ENCODE results near the gene ASCC1. TPM values are rescaled to one million over a fixed set of nuclear protein-coding genes. Genes with fewer than 3 reads are reported as not detected.
A peak's percentile ranks its signal among the peaks of the same experiment; 100 is the strongest.
"Not testable (repeated sequence)": the region's sequence is repeated elsewhere in the genome, so short reads cannot be mapped to it uniquely, and the experiment has no call there.

The ASCC1 gene
- total RNA-seq, 2 donors from 2014 or later, result 65.5 to 87.6 TPM

DNA sequence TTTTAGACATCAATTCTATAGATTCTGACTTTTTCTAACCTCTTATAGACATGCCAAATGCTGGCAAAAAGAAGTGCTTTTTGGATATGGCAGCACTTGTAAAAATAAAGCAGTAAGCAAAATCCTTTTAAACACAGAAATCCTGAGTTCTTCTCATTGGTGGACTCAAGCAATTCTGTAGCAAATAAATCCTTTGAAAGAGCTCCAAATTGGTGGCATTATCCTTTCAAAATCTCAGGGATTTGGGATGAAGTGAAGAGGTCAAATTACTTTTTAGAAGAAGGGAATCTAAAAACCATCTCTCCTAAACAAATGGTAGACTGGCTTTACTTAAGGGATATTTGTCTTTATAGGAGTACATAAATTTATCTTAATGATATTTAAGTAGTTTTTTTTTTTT lies 17.5 kb upstream of the ASCC1 start:
- DNase-seq (ENCODE audit: low spot score in 2 of 2) (no peak), ATAC-seq (no peak)
- Mint-ChIP-seq H3K36me3 (peaks cover 10 to 34% of the 10 kb centered on the region in 2 donors), H3K9me3 (no peaks in the 10 kb centered on the region), H3K27ac (no peak overlapping the region)

DNA sequence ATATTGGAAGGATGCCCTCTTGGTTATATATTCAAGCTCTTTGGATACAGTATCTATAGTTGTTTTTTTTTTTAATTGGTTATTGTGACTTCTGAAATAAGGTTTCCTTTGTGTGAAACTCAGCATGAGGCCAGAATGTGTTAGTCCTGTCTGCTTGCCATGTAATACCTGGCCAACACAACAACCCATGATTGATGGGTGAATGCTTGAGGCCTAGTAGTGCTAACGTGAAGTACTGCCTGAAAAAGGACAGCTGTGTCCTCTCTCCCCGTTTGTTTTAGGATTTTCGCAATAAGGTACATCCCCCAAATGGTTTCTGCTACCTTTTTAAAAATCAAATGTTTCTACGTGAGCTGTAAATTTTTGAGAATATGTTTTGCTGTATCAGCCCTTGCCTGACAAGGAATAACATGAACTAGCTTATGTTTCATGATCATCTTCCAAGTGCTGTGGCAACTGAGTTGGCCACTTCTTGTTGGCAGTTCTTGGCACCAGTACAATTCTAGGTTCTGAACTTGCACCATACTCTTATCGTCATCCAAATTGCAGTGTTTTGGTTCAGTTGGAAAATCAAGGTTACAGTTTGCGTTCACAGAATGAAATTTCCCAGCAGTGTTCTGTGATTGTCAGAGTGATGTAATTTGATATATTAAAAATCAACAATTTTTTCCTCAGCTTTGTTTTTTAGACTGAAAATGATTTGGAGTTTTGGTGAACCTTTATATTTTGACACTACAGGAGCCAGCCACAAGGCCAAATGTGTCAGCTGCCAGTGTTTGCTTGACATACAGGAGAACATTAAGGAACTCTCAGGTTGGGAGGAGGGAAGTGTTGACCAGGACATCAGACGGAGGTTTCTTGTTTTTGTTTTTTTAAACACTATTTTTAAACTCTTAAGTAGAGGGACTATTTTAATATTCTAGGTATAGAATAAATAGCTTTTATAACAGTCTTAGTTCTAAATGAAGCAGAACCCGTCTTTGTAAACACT lies 13.5 kb upstream of the ASCC1 start:
- DNase-seq (ENCODE audit: low spot score in 2 of 2), result no peak
- Mint-ChIP-seq H3K9me3 (no peaks in the 10 kb centered on the region), H3K27ac (peak overlapping the region; percentile 4 to 77), H3K36me3 (peaks cover 5 to 39% of the 10 kb centered on the region in 2 donors)
- no peak for ATAC-seq

DNA sequence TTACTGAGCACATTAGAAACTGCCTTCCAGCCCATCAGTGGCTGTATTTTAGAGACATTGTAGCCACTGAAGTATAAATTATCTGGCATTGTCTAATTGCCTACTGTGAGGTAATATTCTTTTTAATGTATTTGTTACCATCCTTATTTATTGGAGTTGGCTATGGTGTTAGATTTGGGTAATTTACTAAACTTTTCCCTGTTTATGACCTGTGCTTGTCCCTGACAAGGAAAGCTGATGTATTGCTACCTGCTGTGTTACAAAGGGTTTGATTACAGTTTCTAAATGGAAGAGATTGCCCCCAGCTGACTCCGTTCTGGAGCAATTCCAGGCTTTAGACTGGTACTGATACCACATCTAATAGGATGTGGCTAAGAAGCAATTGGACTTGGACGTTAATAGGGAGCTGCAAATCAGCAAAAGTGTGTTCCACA lies 12.3 kb upstream of the ASCC1 start:
- H3K27ac Mint-ChIP-seq, result peak overlapping the region in 1 of 2 donors; percentile 56
- ATAC-seq, result no peak

DNA sequence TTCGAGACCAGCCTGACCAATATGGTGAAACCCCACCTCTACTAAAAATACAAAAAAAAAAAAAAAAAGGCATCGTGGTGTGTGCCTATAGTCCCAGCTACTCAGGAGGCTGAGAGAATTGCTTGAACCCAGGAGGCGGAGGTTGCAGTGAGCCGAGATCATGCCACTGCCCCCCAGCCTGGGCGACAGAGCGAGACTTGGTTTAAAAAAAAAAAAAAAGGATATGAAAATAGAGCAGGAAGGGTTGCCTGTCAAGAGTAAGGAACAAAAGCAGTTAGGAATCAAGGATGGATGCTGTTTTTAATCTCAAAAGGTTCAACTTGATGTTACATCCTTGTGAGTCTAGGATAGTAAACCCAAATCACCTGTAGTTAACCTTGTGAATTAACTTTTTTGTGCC lies 11.8 kb upstream of the ASCC1 start:
- Mint-ChIP-seq H3K27ac (no peak overlapping the region), H3K36me3 (peaks cover under 1 to 42% of the 10 kb centered on the region in 2 donors), H3K9me3 (no peaks in the 10 kb centered on the region)
- ATAC-seq (no peak), DNase-seq (ENCODE audit: low spot score in 2 of 2) (no peak)

More for the DNA sequence above, 12.3 kb upstream of the ASCC1 start:
- H3K36me3 Mint-ChIP-seq, result peaks cover 5 to 48% of the 10 kb centered on the region in 2 donors
- no peak for DNase-seq (ENCODE audit: low spot score in 2 of 2)
- H3K9me3 Mint-ChIP-seq, result no peaks in the 10 kb centered on the region

DNA sequence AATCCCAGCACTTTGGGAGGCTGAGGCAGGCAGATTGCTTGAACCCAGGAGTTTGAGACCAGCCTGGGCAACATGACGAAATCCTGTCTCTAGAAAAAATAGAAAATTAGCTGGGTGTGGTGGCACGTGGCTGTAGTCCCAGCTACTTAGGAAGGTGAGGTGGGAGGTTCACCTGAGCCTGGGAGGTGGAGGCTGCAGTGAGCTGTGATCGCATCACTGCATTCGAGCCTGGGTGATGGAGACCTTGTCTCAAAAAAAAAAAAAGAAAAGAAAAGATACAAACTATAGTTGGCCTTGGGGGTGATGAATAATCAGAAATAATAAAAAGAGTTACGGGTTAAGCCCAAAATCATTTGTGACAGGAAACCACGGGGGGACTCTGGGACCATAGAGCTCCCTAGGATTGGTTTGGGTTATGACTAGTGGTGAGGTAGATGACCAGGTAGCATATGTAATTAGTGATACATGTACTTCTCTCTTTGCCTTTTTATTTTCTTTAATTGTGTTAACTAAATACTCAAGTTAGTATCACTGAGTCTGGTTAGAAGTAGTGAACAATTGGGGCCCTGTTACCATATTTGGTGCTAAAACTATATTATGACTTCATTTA lies 10.4 kb upstream of the ASCC1 start:
- H3K36me3 Mint-ChIP-seq, result peaks cover 0 to 42% of the 10 kb centered on the region in 2 donors
- ATAC-seq (no peak), DNase-seq (ENCODE audit: low spot score in 2 of 2) (no peak)
- no peaks in the 10 kb centered on the region for H3K9me3 Mint-ChIP-seq
- peak overlapping the region; percentile 59 to 90 for H3K27ac Mint-ChIP-seq

DNA sequence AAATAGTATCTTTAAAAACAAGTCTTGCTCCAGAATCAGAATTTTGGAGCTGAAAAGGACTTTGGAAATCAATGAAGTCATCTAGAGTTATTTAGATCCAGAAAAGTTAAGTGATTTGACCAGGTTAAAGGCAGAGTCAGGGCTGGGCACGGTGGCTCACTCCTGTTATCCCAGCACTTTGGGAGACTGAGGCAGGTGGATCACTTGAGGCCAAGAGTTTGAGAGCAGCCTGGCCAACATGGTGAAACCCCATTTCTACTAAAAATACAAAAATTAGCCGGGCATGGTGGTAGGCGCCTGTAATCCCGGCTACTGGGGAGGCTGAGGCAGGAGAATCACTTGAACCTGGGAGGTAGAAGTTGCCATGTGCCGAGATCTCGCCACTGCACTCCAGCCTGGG lies 8.1 kb upstream of the ASCC1 start:
- ATAC-seq, result not testable (repeated sequence)
- Mint-ChIP-seq H3K36me3 (peaks cover 0 to 25% of the 10 kb centered on the region in 2 donors), H3K27ac (peak overlapping the region; percentile 90 to 94)

DNA sequence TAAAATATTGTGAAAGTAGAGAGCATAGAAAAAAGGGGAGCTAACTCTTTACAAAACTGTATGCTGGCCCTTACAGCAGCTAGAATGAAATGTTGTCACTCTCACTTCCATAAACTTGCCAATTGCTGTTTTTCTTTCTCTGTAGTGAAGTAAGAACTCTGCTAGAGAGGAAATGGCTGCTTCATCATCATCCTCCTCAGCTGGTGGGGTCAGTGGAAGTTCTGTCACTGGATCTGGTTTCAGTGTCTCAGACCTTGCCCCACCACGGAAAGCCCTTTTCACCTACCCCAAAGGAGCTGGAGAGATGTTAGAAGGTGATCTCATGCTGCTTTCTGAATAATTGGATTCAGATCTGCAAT lies 7.6 kb upstream of the ASCC1 start:
- peak; percentile 52 to 92 for ATAC-seq
- DNase-seq (ENCODE audit: low spot score in 2 of 2), result no peak
- Mint-ChIP-seq H3K9me3 (no peaks in the 10 kb centered on the region), H3K36me3 (peaks cover 0 to 30% of the 10 kb centered on the region in 2 donors), H3K27ac (peak overlapping the region; percentile 90 to 94)

More for the DNA sequence above, 8.1 kb upstream of the ASCC1 start:
- H3K9me3 Mint-ChIP-seq; DNase-seq (ENCODE audit: low spot score in 2 of 2): not testable (repeated sequence)

DNA sequence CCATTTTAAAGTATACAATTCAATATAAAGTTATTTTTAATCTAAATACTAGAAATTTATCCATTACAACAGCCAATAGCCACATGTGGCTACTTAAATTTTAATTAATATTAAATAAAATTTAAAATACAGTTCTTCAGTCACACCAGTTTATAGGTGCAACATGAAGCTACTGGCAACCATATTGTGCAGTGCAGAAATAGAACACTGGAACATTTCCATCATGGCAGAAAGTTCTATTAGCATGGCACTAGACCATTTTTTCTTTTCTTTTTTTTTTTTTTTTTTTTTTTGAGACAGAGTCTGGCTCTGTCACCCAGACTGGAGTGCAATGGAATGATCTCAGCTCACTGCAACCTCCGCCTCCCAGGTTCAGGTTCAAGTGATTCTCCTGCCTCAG lies 5.2 kb upstream of the ASCC1 start:
- Mint-ChIP-seq H3K27ac (peak overlapping the region in 1 of 2 donors; percentile 50), H3K36me3 (peaks cover 6 to 34% of the 10 kb centered on the region in 2 donors), H3K9me3 (no peaks in the 10 kb centered on the region)
- no peak for ATAC-seq
- no peak for DNase-seq (ENCODE audit: low spot score in 2 of 2)

DNA sequence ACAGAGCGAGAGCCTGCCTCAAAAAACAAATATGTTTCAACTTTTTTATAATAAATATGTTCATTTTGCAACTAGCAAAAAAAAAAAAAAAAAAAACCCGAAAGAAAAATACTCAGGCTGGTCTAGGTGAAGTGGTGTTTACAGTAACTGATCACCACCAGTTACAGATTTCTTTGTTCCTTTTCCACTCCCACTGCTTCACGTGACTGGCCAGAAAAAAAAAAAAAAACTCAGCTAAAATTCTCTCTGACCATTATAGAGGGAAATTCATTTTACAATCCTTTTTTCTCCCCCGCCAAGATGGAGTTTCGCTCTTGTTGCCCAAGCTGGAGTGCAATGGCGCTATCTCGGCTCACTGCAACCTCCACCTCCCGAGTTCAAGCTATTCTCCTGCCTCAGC lies 4.6 kb upstream of the ASCC1 start:
- no peak for ATAC-seq
- Mint-ChIP-seq H3K9me3 (no peaks in the 10 kb centered on the region), H3K27ac (peak overlapping the region in 1 of 2 donors; percentile 30), H3K36me3 (peaks cover 11 to 37% of the 10 kb centered on the region in 2 donors)
- DNase-seq (ENCODE audit: low spot score in 2 of 2), result no peak

DNA sequence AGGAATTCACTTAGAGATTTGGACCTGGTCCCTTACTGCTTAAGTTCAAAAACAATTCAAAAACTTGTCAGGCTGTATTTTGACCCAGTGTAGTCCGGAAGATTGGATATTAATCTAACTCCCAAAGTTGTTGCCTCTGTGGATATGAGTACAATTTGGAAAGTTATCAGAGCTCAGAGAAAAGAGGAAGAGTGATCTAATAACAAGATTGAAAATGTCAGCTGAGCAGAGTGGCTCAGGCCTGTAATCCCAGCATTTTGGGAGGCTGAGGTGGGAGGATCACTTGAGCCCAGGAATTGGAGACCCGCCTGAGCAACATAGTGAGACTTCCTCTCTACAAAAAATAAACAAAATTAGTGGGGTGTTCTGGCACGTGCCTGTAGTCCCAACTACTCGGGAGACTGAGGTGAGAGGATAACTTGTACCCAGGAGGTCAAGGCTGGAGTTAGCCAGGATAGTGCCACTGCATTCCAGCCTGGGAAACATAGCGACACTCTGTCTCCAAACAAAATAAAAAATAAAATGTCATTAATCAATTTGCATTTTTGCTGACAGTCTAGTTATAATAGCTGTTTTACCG lies 3.2 kb upstream of the ASCC1 start:
- DNase-seq (ENCODE audit: low spot score in 2 of 2) (no peak), ATAC-seq (no peak)
- H3K36me3 Mint-ChIP-seq, result peaks cover 15 to 36% of the 10 kb centered on the region in 2 donors
- no peaks in the 10 kb centered on the region for H3K9me3 Mint-ChIP-seq
- H3K27ac Mint-ChIP-seq, result peak overlapping the region; percentile 97 to 99

DNA sequence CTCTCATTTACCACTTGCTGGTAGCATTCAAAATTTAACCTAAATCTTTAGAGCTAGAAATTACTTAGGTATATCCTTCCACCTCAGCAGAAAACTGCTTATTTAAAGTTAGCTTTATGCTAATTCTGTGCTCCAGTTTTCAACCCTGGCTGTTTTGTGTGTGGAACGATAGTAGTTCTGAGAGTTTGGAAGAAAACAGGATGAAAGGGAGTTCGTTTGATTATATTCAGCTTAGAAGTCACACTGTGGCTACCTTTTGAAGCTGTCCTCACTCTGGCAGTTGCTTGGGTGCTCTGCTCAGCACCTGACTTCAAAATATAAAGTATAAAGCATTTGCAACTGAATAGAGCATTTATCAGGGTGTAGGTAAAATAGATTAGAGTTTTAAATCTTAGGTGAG lies 2.6 kb upstream of the ASCC1 start:
- Mint-ChIP-seq H3K9me3 (no peaks in the 10 kb centered on the region), H3K27ac (peak overlapping the region; percentile 97 to 99), H3K36me3 (peaks cover 15 to 30% of the 10 kb centered on the region in 2 donors)
- no peak for DNase-seq (ENCODE audit: low spot score in 2 of 2)
- no peak for ATAC-seq

DNA sequence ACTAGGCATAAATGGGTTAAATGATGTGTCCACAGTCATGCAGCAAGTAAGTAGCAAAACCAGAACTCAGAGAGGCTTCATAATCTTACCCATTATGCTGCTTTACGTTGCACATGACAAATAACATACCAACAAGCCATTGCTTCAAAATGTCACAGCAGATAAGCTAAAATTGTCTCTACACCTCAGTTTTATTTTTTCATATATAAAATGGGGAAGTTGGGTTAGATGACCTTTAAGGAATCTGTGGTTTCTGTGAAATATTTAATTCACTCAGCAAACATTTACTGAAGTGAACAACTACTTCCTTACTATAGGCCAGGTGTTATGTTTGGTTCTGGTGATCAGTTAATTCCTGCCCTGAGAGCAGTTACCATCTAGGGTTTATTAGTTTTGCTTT lies 2.2 kb upstream of the ASCC1 start:
- Mint-ChIP-seq H3K36me3 (peaks cover 15 to 26% of the 10 kb centered on the region in 2 donors), H3K9me3 (no peaks in the 10 kb centered on the region), H3K27ac (peak overlapping the region; percentile 97 to 99)
- DNase-seq (ENCODE audit: low spot score in 2 of 2), result no peak
- ATAC-seq, result peak; percentile 62 to 66

DNA sequence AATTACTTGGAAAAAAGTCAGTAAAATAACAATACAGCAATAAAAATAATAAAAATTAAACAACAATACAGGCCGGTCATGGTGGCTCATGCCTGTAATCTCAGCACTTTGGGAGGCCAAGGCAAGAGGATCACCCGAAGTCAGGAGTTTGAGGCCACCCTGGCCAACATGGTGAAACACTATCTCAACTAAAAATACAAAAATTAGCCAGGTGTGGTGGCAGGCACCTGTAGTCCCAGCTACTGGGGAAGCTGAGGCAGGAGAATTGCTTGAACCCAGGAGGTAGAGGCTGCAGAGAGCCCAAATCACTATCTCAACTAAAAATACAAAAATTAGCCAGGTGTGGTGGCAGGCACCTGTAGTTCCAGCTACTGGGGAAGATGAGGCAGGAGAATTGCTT lies 4.2 kb downstream of the ASCC1 start:
- peaks cover 15 to 33% of the 10 kb centered on the region in 2 donors for H3K36me3 Mint-ChIP-seq

DNA sequence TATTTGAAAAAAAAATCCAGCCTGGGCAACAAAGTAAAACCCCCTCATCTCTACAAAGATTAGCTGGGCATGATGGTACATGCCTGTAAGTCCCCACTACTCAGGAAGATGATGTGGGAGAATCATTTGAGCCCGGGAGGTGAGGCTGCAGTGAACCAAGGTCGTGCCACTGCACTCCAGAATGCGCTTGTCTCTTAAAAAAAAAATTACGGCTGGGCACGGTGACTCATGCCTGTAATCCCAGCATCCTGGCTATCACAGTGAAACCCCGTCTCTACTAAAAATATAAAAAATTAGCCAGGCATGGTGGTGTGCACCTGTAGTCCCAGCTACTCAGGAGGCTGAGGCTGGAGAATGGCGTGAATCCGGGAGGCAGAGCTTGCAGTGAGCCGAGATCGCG lies 4.7 kb downstream of the ASCC1 start:
- DNase-seq (ENCODE audit: low spot score in 2 of 2); ATAC-seq; H3K9me3 Mint-ChIP-seq; H3K27ac Mint-ChIP-seq: not testable (repeated sequence)
- peaks cover 12 to 29% of the 10 kb centered on the region in 2 donors for H3K36me3 Mint-ChIP-seq

More for the DNA sequence above, 4.2 kb downstream of the ASCC1 start:
- H3K9me3 Mint-ChIP-seq; H3K27ac Mint-ChIP-seq; ATAC-seq; DNase-seq (ENCODE audit: low spot score in 2 of 2): not testable (repeated sequence)

DNA sequence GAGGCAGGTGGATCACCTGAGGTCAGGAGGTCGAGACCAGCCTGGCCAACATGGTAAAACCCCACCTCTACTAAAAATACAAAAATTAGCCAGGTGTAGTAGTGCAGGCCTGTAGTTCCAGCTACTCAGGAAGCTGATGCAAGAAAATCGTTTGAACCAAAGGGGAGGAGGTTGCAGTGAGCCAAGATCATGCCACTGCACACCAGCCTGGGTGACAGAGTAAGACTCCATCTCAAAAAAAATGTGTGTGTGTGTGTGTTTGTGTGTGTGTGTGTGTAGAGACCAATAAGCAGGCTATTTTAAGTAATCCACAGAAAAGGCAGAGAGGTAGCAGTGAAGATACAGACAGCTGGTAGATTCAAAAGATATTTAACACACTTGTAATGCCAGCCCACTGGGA lies 7.5 kb downstream of the ASCC1 start:
- DNase-seq (ENCODE audit: low spot score in 2 of 2); H3K9me3 Mint-ChIP-seq: not testable (repeated sequence)
- Mint-ChIP-seq H3K27ac (peak overlapping the region; percentile 77), H3K36me3 (peaks cover 4 to 23% of the 10 kb centered on the region in 2 donors)
- peak in 1 of 2 donors; percentile 37 for ATAC-seq

DNA sequence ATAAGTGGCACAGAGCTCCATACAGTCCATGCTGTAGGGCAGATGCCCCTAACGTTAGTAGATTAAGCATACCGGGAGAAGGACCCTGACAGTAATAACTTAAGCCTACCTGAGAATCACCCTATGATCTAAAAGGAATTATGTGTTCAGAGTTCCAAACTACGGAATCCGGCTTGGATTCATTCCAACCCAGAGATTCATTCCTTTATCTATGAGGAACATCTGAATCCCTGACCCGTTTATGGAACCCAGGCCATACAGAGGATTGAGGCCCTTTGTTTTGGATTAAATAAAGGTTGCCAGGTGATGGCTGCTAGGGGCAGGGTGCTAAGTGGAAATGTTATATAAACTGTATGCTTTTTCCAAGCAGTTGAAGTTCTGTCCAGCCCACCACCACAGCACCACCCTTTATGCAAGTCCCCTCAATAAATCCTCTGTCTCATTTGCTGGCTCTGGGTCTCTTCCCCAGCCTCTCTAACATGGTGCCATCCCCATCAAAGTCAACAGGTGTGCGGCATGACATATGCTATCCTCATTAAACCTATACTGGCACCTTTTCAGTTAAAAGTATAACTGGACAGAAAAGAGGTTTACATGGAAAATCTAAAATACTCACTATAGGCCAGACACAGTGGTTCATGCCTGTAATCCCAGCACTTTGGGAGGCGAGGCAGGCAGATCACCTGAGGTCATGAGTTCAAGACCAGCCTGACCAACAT lies 9.4 kb downstream of the ASCC1 start:
- Mint-ChIP-seq H3K27ac (no peak overlapping the region), H3K9me3 (no peaks in the 10 kb centered on the region), H3K36me3 (peaks cover 4 to 28% of the 10 kb centered on the region in 2 donors)
- DNase-seq (ENCODE audit: low spot score in 2 of 2) (no peak), ATAC-seq (no peak)

All from activated naive CD4-positive, alpha-beta T cell treated with anti-CD3 and anti-CD28 coated beads, Interleukin-2, amount 50 U/mL, for 72 hours (primary cell).